Measurements from ENCODE around the gene LARP1.

DNA sequence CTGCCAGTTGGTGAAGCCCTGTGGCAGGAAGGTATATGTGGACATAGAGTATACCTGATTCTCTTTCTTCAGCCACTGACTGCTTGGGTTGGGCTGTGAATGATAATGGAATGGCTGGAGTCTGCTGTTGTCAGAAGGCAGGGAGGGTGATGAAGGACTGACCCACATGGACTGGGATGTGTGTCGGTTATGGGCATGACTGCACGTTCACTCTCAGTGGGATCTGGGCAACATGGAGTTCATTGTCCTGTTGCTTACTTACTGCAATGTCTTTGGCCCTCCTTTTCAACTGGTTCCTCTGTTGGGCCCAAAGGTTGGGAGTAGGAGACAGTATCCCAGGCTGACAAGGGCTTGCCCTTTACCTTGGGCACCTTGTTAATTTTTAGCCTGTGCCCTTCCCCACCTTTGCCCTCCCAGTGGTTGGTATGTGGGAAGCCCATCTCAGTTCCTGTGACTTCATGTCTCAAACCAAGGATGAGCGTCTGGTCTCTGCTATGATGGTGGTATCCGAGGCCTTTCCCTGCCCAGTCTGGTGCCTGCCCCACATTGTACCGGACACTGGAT is 60.6 kb downstream of the LARP1 start:
- TF ChIP-seq, protein P1, sequence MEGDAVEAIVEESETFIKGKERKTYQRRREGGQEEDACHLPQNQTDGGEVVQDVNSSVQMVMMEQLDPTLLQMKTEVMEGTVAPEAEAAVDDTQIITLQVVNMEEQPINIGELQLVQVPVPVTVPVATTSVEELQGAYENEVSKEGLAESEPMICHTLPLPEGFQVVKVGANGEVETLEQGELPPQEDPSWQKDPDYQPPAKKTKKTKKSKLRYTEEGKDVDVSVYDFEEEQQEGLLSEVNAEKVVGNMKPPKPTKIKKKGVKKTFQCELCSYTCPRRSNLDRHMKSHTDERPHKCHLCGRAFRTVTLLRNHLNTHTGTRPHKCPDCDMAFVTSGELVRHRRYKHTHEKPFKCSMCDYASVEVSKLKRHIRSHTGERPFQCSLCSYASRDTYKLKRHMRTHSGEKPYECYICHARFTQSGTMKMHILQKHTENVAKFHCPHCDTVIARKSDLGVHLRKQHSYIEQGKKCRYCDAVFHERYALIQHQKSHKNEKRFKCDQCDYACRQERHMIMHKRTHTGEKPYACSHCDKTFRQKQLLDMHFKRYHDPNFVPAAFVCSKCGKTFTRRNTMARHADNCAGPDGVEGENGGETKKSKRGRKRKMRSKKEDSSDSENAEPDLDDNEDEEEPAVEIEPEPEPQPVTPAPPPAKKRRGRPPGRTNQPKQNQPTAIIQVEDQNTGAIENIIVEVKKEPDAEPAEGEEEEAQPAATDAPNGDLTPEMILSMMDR (conservative IDR thresholded peaks at IDR 0.05): no peak
- no peak for TF ChIP-seq ZFX (IDR thresholded peaks at IDR 0.05)
